HEK293 (cell line): ENCODE measurements around the gene ERICH6B.

Experiments used
- CTCF ChIA-PET: fragments of 350-600 bp; formaldehyde crosslinking; extraction: SDS; loops from one replicate; lab custom pipeline; 2021; ENCODE audit warnings: antibody characterized with exemption; lab: Yijun Ruan, JAX
- POLR2A ChIA-PET: fragments of 300-600 bp; formaldehyde crosslinking; extraction: SDS; loops from one replicate; lab custom pipeline; 2020; ENCODE audit warnings: antibody characterized with exemption, inconsistent platforms; lab: Yijun Ruan, JAX
- H3K27ac ChIP-seq: fragments of 200-500 bp; sonication (Bioruptor generic); 2 replicates; pipeline ENCODE4 v1.5.1; 2014; ENCODE audit warnings: low read depth, low read length, control low read depth, inconsistent platforms; ENCODE audit errors: extremely low read depth
- H3K36me3 ChIP-seq, 2 experiments: fragments of 200-500 bp in 1 of 2; sonication (Bioruptor generic) in 1 of 2; 1 replicate in 1 of 2; 2 replicates in 1 of 2; pipeline ENCODE4 v1.5.1; 2014 to 2017; ENCODE audit warnings: inconsistent platforms in 2 of 2, low read length in 2 of 2; ENCODE audit not compliant: control insufficient read depth in 2 of 2, insufficient read depth in 1 of 2
- H3K4me1 ChIP-seq: fragments of 200-500 bp; sonication (Bioruptor generic); 2 replicates; pipeline ENCODE4 v1.5.1; 2014; ENCODE audit warnings: mild to moderate bottlenecking, low read length, inconsistent platforms; ENCODE audit not compliant: control insufficient read depth, insufficient read depth
- H3K4me3 ChIP-seq: 2 replicates; pipeline ENCODE4 v1.5.1; 2011; ENCODE audit warnings: low read depth, mild to moderate bottlenecking, control low read depth, low read length, moderate library complexity
- H3K9me3 ChIP-seq: fragments of 200-500 bp; sonication (Bioruptor generic); 2 replicates; pipeline ENCODE4 v1.5.1; 2014; ENCODE audit warnings: low read depth, low read length, inconsistent platforms; ENCODE audit not compliant: control insufficient read depth, insufficient read depth
- PRDM1 ChIP-seq: fragments of 450-650 bp; formaldehyde crosslinking; IDR thresholded peaks from 2 replicates; pipeline ENCODE4; 2016; ENCODE audit warnings: missing biosample characterization, missing genetic modification characterization
- REST ChIP-seq: fragments of 450-650 bp; formaldehyde crosslinking; IDR thresholded peaks from 2 replicates; pipeline ENCODE4 v1.5.1; 2016; ENCODE audit warnings: missing biosample characterization, missing genetic modification characterization
- SCRT2 ChIP-seq: fragments of 450-650 bp; formaldehyde crosslinking; IDR thresholded peaks from 2 replicates; pipeline ENCODE4 v1.5.1; 2016; ENCODE audit warnings: missing biosample characterization, missing genetic modification characterization
- SP3 ChIP-seq: fragments of 450-650 bp; formaldehyde crosslinking; IDR thresholded peaks from 2 replicates; pipeline ENCODE4 v1.5.1; 2016; ENCODE audit warnings: missing biosample characterization, missing genetic modification characterization
- ZNF133 ChIP-seq: fragments of 450-650 bp; formaldehyde crosslinking; IDR thresholded peaks from 2 replicates; pipeline ENCODE4 v1.5.1; 2016; ENCODE audit warnings: missing biosample characterization, missing genetic modification characterization
- ZNF155 ChIP-seq: fragments of 450-650 bp; formaldehyde crosslinking; IDR thresholded peaks from 2 replicates; pipeline ENCODE4 v1.5.1; 2016; ENCODE audit warnings: missing biosample characterization, missing genetic modification characterization
- ZNF174 ChIP-seq: fragments of 450-650 bp; formaldehyde crosslinking; IDR thresholded peaks from 2 replicates; pipeline ENCODE4 v1.5.0; 2017; ENCODE audit warnings: missing biosample characterization, mild to moderate bottlenecking, missing genetic modification characterization
- ZNF19 ChIP-seq: fragments of 450-650 bp; formaldehyde crosslinking; IDR thresholded peaks from 2 replicates; pipeline ENCODE4; 2016; ENCODE audit warnings: missing biosample characterization, missing genetic modification characterization, low read depth
- ZNF266 ChIP-seq: fragments of 450-650 bp; formaldehyde crosslinking; IDR thresholded peaks from 2 replicates; pipeline ENCODE4 v1.5.1; 2016; ENCODE audit warnings: missing biosample characterization, missing genetic modification characterization, low read depth
- ZNF274 ChIP-seq, 2 experiments: fragments of 200-500 bp in 1 of 2; fragments of 450-650 bp in 1 of 2; sonication (Bioruptor generic) in 1 of 2; formaldehyde crosslinking in 1 of 2; IDR thresholded peaks; 2 replicates each; pipeline versions ENCODE4 v1.5.1 to v1.6.1; 2014 to 2016; ENCODE audit warnings: borderline replicate concordance in 1 of 2, inconsistent platforms in 1 of 2, low read length in 1 of 2, missing biosample characterization in 1 of 2, missing genetic modification characterization in 1 of 2
- ZNF292 ChIP-seq: fragments of 450-650 bp; formaldehyde crosslinking; IDR thresholded peaks from 2 replicates; pipeline ENCODE4 v1.5.1; 2016; ENCODE audit warnings: low read depth, missing biosample characterization, missing genetic modification characterization, borderline replicate concordance
- ZNF311 ChIP-seq: fragments of 450-650 bp; formaldehyde crosslinking; IDR thresholded peaks from 2 replicates; pipeline ENCODE4 v1.5.1; 2017; ENCODE audit warnings: missing biosample characterization, missing genetic modification characterization, borderline replicate concordance
- ZNF350 ChIP-seq: fragments of 450-650 bp; formaldehyde crosslinking; IDR thresholded peaks from 2 replicates; pipeline ENCODE4 v1.5.0; 2017; ENCODE audit warnings: missing biosample characterization, mild to moderate bottlenecking, missing genetic modification characterization
- ZNF561 ChIP-seq: fragments of 450-650 bp; IDR thresholded peaks from 2 replicates; pipeline ENCODE4 v1.5.1; 2018; ENCODE audit warnings: missing biosample characterization, missing genetic modification characterization, borderline replicate concordance
- ZNF623 ChIP-seq: fragments of 450-650 bp; formaldehyde crosslinking; IDR thresholded peaks from 2 replicates; pipeline ENCODE4 v1.5.1; 2016; ENCODE audit warnings: missing biosample characterization, missing genetic modification characterization
- ZNF785 ChIP-seq: fragments of 450-650 bp; formaldehyde crosslinking; IDR thresholded peaks from 2 replicates; pipeline ENCODE4 v1.5.1; 2016; ENCODE audit warnings: missing biosample characterization, missing genetic modification characterization
- ZNF837 ChIP-seq: fragments of 450-650 bp; formaldehyde crosslinking; IDR thresholded peaks from 2 replicates; pipeline ENCODE4 v1.5.1; 2016; ENCODE audit warnings: missing biosample characterization, missing genetic modification characterization
- TF ChIP-seq, protein P1 (sequence below): fragments of 450-650 bp; formaldehyde crosslinking; IDR thresholded peaks from 2 replicates; pipeline ENCODE4 v1.5.1; 2016; ENCODE audit warnings: missing biosample characterization, missing genetic modification characterization
- TF ChIP-seq, protein P2 (sequence below): fragments of 450-650 bp; formaldehyde crosslinking; IDR thresholded peaks from 2 replicates; pipeline ENCODE4 v1.5.1; 2017; ENCODE audit warnings: missing biosample characterization, mild to moderate bottlenecking, missing genetic modification characterization, moderate library complexity

The ERICH6B gene

DNA sequence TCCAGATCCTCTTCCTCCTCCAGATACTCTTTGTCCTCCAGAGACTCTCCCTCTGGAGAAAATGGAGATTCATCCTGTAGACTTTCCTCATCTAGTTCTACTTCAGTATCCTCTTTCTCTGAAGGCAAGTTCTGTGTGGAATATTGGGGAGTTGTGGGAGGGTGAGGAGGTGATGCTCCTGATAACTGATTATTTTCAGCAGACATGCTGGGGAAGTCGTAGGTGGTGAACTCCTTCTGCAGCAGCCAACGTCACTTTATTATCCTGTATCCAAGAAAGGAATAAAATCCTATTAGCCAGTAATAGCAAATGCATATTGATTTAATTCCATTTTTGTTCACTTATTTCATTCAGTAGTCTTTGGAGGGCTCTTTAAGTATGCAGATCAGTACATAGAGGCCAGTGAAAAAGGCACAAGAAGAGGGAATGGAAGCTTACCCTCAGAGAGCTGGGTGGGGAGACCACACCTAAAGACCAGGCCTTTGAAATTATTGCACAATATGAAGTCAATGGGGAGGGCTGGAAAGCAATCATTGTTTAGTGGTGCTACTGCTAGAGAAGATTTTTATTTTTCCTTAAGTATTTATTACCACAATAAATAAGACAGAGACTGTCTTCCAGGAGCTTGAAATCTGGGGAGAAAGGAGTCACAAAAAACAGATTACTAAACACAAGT lies 18.6 kb downstream of the ERICH6B start:
- TF ChIP-seq ZNF837 (tag by site-specific recombination) = no peak
- no peak for TF ChIP-seq ZNF311 (tag by site-specific recombination)
- no peak for TF ChIP-seq ZNF561
- no peak for TF ChIP-seq ZNF19
- no peak for TF ChIP-seq ZNF785
- TF ChIP-seq ZNF155 (tag by site-specific recombination) = no peak
- no peak for TF ChIP-seq ZNF174 (tag by site-specific recombination)
- no peak for TF ChIP-seq ZNF292 (tag by site-specific recombination)
- TF ChIP-seq SCRT2 (tag by site-specific recombination) = no peak
- TF ChIP-seq, protein P1, sequence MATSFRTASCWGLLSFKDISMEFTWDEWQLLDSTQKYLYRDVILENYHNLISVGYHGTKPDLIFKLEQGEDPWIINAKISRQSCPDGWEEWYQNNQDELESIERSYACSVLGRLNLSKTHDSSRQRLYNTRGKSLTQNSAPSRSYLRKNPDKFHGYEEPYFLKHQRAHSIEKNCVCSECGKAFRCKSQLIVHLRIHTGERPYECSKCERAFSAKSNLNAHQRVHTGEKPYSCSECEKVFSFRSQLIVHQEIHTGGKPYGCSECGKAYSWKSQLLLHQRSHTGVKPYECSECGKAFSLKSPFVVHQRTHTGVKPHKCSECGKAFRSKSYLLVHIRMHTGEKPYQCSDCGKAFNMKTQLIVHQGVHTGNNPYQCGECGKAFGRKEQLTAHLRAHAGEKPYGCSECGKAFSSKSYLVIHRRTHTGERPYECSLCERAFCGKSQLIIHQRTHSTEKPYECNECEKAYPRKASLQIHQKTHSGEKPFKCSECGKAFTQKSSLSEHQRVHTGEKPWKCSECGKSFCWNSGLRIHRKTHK (tag by site-specific recombination) = no peak
- TF ChIP-seq ZNF266 (tag by site-specific recombination) = no peak
- no peaks in the 10 kb centered on the region for H3K4me1 ChIP-seq
- no peak overlapping the region for H3K27ac ChIP-seq
- no peak overlapping the region for H3K4me3 ChIP-seq
- ChIA-PET POLR2A (no interaction called here), CTCF (interaction anchor here (0.6 kb wide), 1 partner anchor 167 kb away, joined by 4 read pairs; no protein-coding TSS in a partner anchor)
- H3K36me3 ChIP-seq = no peaks in the 10 kb centered on the region
- no peaks in the 10 kb centered on the region for H3K9me3 ChIP-seq

- H3K36me3 ChIP-seq = no peaks in the 10 kb centered on the region
- no peak overlapping the region for H3K4me3 ChIP-seq
- no peak overlapping the region for H3K27ac ChIP-seq
- CTCF ChIA-PET = no interaction called here
- TF ChIP-seq SP3 (no peak), PRDM1 (tag by site-specific recombination) (0 out of 2 replicates have a peak, but pooled peaks have one; percentile 27), REST (tag by site-specific recombination) (peak; percentile 96), ZNF133 (no peak), ZNF274 (IDR thresholded peaks at IDR 0.05; ENCODE audit: low read length) (no peak), ZNF274 (tag by site-specific recombination; IDR thresholded peaks at IDR 0.05; ENCODE audit: borderline replicate concordance) (no peak), ZNF350 (no peak), ZNF623 (tag by site-specific recombination) (no peak)
- TF ChIP-seq, protein P2, sequence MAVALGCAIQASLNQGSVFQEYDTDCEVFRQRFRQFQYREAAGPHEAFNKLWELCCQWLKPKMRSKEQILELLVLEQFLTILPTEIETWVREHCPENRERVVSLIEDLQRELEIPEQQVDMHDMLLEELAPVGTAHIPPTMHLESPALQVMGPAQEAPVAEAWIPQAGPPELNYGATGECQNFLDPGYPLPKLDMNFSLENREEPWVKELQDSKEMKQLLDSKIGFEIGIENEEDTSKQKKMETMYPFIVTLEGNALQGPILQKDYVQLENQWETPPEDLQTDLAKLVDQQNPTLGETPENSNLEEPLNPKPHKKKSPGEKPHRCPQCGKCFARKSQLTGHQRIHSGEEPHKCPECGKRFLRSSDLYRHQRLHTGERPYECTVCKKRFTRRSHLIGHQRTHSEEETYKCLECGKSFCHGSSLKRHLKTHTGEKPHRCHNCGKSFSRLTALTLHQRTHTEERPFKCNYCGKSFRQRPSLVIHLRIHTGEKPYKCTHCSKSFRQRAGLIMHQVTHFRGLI = no peak
- H3K9me3 ChIP-seq = no peaks in the 10 kb centered on the region
- POLR2A ChIA-PET = no interaction called here
- H3K4me1 ChIP-seq = no peaks in the 10 kb centered on the region
Measured at GRCh38 chr13:45595965-45596364, 19.6 kb downstream of the ERICH6B start.
